Stimulated activated CD8-positive, alpha-beta memory T cell treated with anti-CD3 and anti-CD28 coated beads, Interleukin-4, amount 100 ng/mL, for 4 hours (primary cell): ENCODE measurements around the gene CLIP1.
"Not testable (repeated sequence)": the region's sequence is repeated elsewhere in the genome, so short reads cannot be mapped to it uniquely, and the experiment has no call there.

Experiments
- DNase-seq, 2 donors: peaks; one replicate each; pipeline ENCODE4 v3.0.0-alpha.2; 2020; ENCODE audit warnings: low read depth in 2 of 2, low spot score in 1 of 2

Gene CLIP1

GRCh38 chr12:122435186-122435585, 12.7 kb upstream of the CLIP1 start:
- no peak for DNase-seq

GRCh38 chr12:122429043-122429442, 6.6 kb upstream of the CLIP1 start:
- not testable (repeated sequence) for DNase-seq

GRCh38 chr12:122427403-122427802, 4.9 kb upstream of the CLIP1 start:
- no peak for DNase-seq

GRCh38 chr12:122423258-122424165, 1.0 kb upstream of the CLIP1 start:
- no peak for DNase-seq

GRCh38 chr12:122422730-122423257, 325 bp upstream of the CLIP1 start:
- DNase-seq = no peak

- no peak for DNase-seq
Observed at GRCh38 chr12:122421187-122421820, 1.2 kb downstream of the CLIP1 start.

DNA sequence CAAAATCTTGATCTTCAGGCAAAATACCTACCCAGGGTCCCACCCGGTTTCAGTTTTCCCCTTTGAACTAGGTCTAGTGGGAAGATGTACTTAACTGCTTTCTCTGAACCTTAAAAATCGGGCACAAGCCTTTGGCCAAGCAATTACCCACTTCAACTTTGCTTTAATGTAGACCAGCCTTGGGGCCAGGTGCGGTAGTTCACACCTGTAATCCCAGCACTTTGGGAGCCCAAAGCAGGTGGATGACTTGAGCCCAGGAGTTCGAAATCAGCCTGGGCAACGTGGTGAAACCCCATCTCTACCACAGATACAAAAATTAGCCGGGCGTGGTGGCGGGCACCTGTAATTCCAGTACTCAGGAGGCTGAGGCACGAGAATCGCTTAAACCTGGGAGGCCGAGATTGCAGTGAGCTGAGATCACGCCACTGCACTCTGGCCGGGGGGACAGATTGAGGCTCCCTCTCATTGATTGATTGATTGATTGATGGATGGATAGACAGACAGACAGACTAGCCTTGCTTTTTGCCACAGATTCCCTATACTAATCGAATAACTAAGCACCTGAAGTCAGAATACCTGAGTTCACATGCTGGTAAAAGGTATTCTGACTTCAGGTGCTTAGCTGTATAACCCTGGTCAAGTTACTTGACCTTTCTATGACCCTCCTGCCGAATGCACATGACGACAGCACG, 1.9 kb downstream of the CLIP1 start:
- DNase-seq = no peak

DNA sequence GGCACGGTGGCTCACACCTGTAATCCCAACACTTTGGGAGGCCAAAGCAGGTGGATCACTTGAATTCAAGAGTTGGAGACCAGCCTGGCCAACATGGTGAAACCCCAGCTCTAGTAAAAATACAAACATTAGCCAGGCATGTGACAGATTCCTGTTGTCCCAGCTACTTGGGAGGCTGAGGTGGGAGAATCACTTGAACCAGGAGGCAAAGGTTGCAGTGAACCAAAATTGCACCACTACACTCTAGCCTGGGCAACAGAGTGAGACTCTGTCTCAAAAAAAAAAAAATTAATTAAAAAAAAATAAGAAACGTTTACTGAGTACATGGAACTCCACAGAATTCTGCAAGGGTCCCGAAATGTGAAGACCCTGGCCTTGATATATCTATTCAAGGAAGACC, 3.4 kb downstream of the CLIP1 start:
- not testable (repeated sequence) for DNase-seq

DNA sequence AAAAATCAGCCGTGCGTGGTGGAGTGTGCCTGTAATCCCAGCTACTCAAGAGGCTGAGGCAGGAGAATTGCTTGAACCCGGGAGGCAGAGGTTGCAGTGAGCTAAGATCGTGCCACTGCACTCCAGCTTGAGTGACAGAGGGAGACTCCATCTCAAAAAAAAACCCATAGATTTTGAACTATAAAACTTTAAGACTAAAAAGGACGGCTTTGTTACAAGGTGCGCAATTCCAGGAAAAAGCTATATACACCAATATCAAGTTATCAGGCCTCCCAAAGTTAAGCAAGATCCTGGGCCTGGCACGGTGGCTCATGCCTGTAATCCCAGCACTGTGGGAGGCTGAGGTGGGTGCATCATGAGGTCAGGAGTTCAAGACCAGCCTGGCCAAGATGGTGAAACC, 6.8 kb downstream of the CLIP1 start:
- DNase-seq = not testable (repeated sequence)

- DNase-seq = no peak
Observed at GRCh38 chr12:122413516-122414404, 8.7 kb downstream of the CLIP1 start.

DNA sequence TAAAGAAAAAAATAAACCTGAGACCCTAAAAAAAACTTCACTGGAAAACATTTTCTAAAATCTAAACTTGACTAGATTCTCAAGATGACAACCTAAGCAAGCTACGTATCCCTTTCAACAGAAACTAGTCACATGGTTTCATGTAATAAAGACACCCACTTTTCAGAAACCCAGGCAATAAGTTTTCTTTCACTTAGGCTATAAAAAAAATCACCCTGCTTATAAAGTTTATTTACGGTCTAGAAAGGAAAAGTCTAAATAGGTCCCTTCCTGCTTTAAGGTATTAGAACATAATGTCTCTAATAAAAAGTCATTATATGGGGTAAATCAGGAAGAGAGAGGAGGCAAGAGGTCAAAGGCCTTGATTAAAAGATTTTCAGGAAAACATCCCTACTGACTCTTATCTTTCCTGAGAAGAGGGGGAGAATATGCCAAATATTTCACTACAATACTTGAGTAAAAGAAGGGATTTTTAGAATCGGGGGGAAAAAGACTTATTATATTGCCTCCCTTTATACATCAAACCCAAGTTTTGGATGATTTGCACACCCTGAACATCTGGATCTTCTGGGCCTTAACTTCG, 9.5 kb downstream of the CLIP1 start:
- no peak for DNase-seq

GRCh38 chr12:122411537-122411936, 10.9 kb downstream of the CLIP1 start:
- no peak for DNase-seq

- DNase-seq = no peak
Observed at GRCh38 chr12:122407208-122407607, 15.3 kb downstream of the CLIP1 start.

- no peak for DNase-seq
Observed at GRCh38 chr12:122406701-122407164, 15.7 kb downstream of the CLIP1 start.

DNA sequence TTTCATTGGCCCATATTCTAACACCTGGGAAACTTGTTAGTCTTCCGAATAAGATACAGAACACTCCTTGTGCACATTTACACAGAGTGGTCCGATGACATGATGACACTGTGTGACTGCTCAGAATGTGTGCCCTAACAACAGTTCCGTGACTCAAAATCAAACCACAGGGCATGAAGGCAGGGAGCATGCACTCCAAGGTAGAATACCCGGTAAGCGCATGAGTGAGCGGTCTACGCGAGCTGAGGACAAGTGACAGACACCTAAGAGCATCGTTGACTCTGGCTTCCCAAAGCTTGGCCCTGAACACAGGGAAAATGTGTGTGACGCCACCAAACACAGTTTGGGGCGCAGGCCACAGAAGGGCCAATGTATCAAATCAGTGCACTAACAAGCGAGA, 18.6 kb downstream of the CLIP1 start:
- no peak for DNase-seq

- DNase-seq = no peak
Observed at GRCh38 chr12:122403115-122403770, 19.2 kb downstream of the CLIP1 start.

DNA sequence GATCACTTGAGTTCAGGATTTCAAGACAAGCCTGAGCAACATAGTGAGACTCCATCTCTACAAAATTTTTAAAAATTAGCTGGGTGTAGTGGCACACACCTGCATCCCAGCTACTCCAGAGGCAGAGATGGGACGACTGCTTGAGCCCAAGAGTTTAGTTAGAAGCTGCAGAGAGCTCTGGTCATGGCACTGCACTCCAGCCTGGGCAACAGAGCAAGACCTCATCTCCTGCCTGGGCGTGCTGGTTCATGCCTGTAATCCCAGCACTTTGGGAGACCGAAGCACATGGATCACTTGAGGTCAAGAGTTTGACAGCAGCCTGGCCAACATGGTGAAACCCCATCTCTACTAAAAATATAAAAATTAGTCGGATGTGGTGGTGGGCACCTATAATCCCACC, 20.2 kb downstream of the CLIP1 start:
- DNase-seq = no peak

GRCh38 chr12:122399592-122400373, 22.7 kb downstream of the CLIP1 start:
- DNase-seq = no peak

- DNase-seq = no peak
Observed at GRCh38 chr12:122399254-122399591, 23.2 kb downstream of the CLIP1 start.
